ENCODE measurements around the gene ATP5MK. TPM values are rescaled to one million over a fixed set of nuclear protein-coding genes. Genes with fewer than 3 reads are reported as not detected.

Gene ATP5MK
- 81.4 and 282 TPM in 2 replicates for total RNA-seq
- 663 and 909 TPM in 2 replicates for polyA plus RNA-seq

GRCh38 chr10:103396067-103396788, at the start of gene ATP5MK, which contains the start of gene PDCD11:
Gene ATP5MK, minus strand, starts transcription at chr10:103396475. Its CDS starts 4,018 bp downstream, at chr10:103392457.
Gene PDCD11, plus strand, starts transcription at chr10:103396626. Its CDS starts 1,801 bp downstream, at chr10:103398427.
- DNase-seq (ENCODE audit: low read depth in 1 of 2, low spot score in 1 of 2) = peak; percentile 99
- Histone ChIP-seq H3K4me1 (ENCODE audit: low read depth) (peaks cover 16% of the 10 kb centered on the region), H3K36me3 (peaks cover 26% of the 10 kb centered on the region), H3K4me3 (peak within 1 kb of the TSS; percentile 86), H3K27me3 (no peaks in the 10 kb centered on the region), H3K27ac (peak within 1 kb of the TSS; percentile 93), H3K9me3 (ENCODE audit: low read depth) (no peaks in the 10 kb centered on the region)
- TF ChIP-seq CTCF (IDR thresholded peaks at IDR 0.05; ENCODE audit: low read depth, low read length) = peak; percentile 18

GRCh38 chr10:103445366-103445765, 49.1 kb upstream of the ATP5MK start:
- Histone ChIP-seq H3K4me1 (ENCODE audit: low read depth) (no peaks in the 10 kb centered on the region), H3K27me3 (no peaks in the 10 kb centered on the region), H3K9me3 (ENCODE audit: low read depth) (no peaks in the 10 kb centered on the region), H3K27ac (no peak overlapping the region), H3K36me3 (peaks cover 37% of the 10 kb centered on the region), H3K4me3 (no peak overlapping the region)
- DNase-seq (ENCODE audit: low read depth in 1 of 2, low spot score in 1 of 2) = no peak
- TF ChIP-seq CTCF (IDR thresholded peaks at IDR 0.05; ENCODE audit: low read depth, low read length) = no peak

GRCh38 chr10:103444478-103444877, 48.2 kb upstream of the ATP5MK start:
- no peaks in the 10 kb centered on the region for H3K4me1 ChIP-seq (ENCODE audit: low read depth)
- no peak overlapping the region for H3K27ac ChIP-seq
- peaks cover 42% of the 10 kb centered on the region for H3K36me3 ChIP-seq
- no peak for TF ChIP-seq CTCF (IDR thresholded peaks at IDR 0.05; ENCODE audit: low read depth, low read length)
- no peaks in the 10 kb centered on the region for H3K27me3 ChIP-seq
- H3K4me3 ChIP-seq = no peak overlapping the region
- no peak for DNase-seq (ENCODE audit: low read depth in 1 of 2, low spot score in 1 of 2)
- H3K9me3 ChIP-seq (ENCODE audit: low read depth) = no peaks in the 10 kb centered on the region

GRCh38 chr10:103443475-103444185, 47.4 kb upstream of the ATP5MK start:
- no peak for DNase-seq (ENCODE audit: low read depth in 1 of 2, low spot score in 1 of 2)
- Histone ChIP-seq H3K27me3 (no peaks in the 10 kb centered on the region), H3K4me1 (ENCODE audit: low read depth) (no peaks in the 10 kb centered on the region), H3K27ac (no peak overlapping the region), H3K36me3 (peaks cover 50% of the 10 kb centered on the region), H3K4me3 (no peak overlapping the region), H3K9me3 (ENCODE audit: low read depth) (no peaks in the 10 kb centered on the region)
- TF ChIP-seq CTCF (IDR thresholded peaks at IDR 0.05; ENCODE audit: low read depth, low read length) = no peak

GRCh38 chr10:103442031-103442461, 45.8 kb upstream of the ATP5MK start:
- DNase-seq (ENCODE audit: low read depth in 1 of 2, low spot score in 1 of 2) = peak in 1 of 2 donors; percentile 94
- Histone ChIP-seq H3K4me1 (ENCODE audit: low read depth) (no peaks in the 10 kb centered on the region), H3K27ac (no peak overlapping the region), H3K36me3 (peaks cover 57% of the 10 kb centered on the region), H3K4me3 (no peak overlapping the region), H3K9me3 (ENCODE audit: low read depth) (no peaks in the 10 kb centered on the region), H3K27me3 (no peaks in the 10 kb centered on the region)
- no peak for TF ChIP-seq CTCF (IDR thresholded peaks at IDR 0.05; ENCODE audit: low read depth, low read length)
